Measurements from ENCODE around the gene PXDC1.

The PXDC1 gene

GRCh38 chr6:3753228-3753835 lies 1.8 kb upstream of the PXDC1 start:
- DNase-seq = no peak
- no peaks in the 10 kb centered on the region for H3K36me3 Mint-ChIP-seq (ENCODE audit: insufficient read depth)
- H3K4me3 Mint-ChIP-seq = peak overlapping the region; percentile 68 to 76
- ATAC-seq (replicated peaks) = no peak
- peaks cover 5 to 10% of the 10 kb centered on the region in 2 donors for H3K4me1 Mint-ChIP-seq (ENCODE audit: low read depth in 2 of 2)
- H3K9me3 Mint-ChIP-seq = no peaks in the 10 kb centered on the region
- H3K27ac Mint-ChIP-seq = no peak overlapping the region
- H3K27me3 Mint-ChIP-seq = peaks cover 29 to 34% of the 10 kb centered on the region in 2 donors

DNA sequence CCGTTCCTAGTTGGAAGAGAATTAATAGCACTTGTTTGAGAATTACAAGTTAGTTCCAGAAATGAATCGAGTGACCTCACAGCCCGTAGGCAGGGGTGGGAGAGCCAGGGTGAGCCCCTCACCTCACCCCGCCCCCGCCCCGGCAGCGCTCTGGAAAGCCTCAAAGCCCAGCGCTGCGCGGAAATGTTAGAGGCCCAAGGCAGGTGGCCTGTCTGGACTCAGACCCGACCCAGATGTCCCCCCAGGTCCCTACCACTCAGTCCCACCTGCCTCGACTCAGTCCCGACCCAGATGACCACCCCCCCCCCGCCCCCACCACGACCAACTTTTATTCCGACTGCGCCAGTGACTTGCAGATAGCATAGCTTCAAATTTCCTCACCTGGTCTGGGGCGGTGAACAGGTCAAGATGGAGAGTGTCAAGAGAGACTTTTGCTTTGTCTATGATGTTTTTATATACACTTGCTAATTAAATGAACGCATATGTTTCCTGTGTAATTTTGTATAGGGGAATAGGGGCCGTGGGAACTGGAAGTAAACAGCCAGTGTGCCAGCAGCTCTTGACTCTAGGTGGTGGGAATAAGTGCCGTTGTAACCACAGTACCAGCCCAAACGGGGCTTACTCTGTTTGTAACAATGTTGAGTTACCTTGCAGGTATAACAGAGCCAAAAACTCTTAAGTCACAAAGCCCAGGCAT lies 1.2 kb upstream of the PXDC1 start:
- H3K4me3 Mint-ChIP-seq = peak overlapping the region; percentile 68 to 76
- peaks cover 5 to 10% of the 10 kb centered on the region in 2 donors for H3K4me1 Mint-ChIP-seq (ENCODE audit: low read depth in 2 of 2)
- peaks cover 34 to 36% of the 10 kb centered on the region in 2 donors for H3K27me3 Mint-ChIP-seq
- H3K36me3 Mint-ChIP-seq (ENCODE audit: insufficient read depth) = no peaks in the 10 kb centered on the region
- DNase-seq (no peak), ATAC-seq (replicated peaks) (no peak)
- no peaks in the 10 kb centered on the region for H3K9me3 Mint-ChIP-seq
- no peak overlapping the region for H3K27ac Mint-ChIP-seq

- H3K36me3 Mint-ChIP-seq (ENCODE audit: insufficient read depth) = no peaks in the 10 kb centered on the region
- H3K9me3 Mint-ChIP-seq = no peaks in the 10 kb centered on the region
- no peak overlapping the region for H3K27ac Mint-ChIP-seq
- peak; percentile 82 for ATAC-seq (replicated peaks)
- peaks cover 34 to 38% of the 10 kb centered on the region in 2 donors for H3K27me3 Mint-ChIP-seq
- H3K4me1 Mint-ChIP-seq (ENCODE audit: low read depth in 2 of 2) = peaks cover 5 to 10% of the 10 kb centered on the region in 2 donors
- peak overlapping the region; percentile 68 to 76 for H3K4me3 Mint-ChIP-seq
- DNase-seq = peak; percentile 34 to 56 (median 51)
These were observed 417 bp upstream of the PXDC1 start for GRCh38 chr6:3751730-3752530.

GRCh38 chr6:3750317-3751076 lies 1.0 kb downstream of the PXDC1 start:
- Mint-ChIP-seq H3K36me3 (ENCODE audit: insufficient read depth) (no peaks in the 10 kb centered on the region), H3K27ac (peak overlapping the region in 1 of 2 donors; percentile 51), H3K4me1 (ENCODE audit: low read depth in 2 of 2) (peaks cover 5 to 10% of the 10 kb centered on the region in 2 donors), H3K27me3 (peaks cover 34 to 38% of the 10 kb centered on the region in 2 donors), H3K4me3 (peak overlapping the region; percentile 55 to 72), H3K9me3 (no peaks in the 10 kb centered on the region)
- peak; percentile 22 for ATAC-seq (replicated peaks)
- DNase-seq = no peak

DNA sequence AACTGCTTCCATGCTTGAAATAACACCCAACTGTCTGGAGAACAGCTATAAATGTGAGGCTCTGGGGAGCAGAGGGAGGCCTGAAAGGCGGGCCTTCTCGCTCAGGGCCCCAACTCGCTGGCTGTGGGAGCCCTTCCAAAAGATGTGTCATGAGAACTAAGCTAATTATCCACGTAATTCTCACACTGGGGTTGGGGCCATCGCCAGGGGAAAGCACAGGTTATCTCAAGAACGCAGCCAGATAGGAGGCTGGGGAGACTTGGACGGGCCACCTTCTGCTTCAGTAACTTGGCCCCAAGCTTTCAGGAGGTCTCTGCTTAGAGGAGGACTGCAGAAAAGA lies 1.6 kb downstream of the PXDC1 start:
- Mint-ChIP-seq H3K9me3 (no peaks in the 10 kb centered on the region), H3K27me3 (peaks cover 34 to 38% of the 10 kb centered on the region in 2 donors), H3K36me3 (ENCODE audit: insufficient read depth) (no peaks in the 10 kb centered on the region), H3K4me3 (peak overlapping the region; percentile 55 to 72), H3K27ac (peak overlapping the region in 1 of 2 donors; percentile 51), H3K4me1 (ENCODE audit: low read depth in 2 of 2) (peaks cover 5 to 10% of the 10 kb centered on the region in 2 donors)
- ATAC-seq (replicated peaks) (no peak), DNase-seq (no peak)

DNA sequence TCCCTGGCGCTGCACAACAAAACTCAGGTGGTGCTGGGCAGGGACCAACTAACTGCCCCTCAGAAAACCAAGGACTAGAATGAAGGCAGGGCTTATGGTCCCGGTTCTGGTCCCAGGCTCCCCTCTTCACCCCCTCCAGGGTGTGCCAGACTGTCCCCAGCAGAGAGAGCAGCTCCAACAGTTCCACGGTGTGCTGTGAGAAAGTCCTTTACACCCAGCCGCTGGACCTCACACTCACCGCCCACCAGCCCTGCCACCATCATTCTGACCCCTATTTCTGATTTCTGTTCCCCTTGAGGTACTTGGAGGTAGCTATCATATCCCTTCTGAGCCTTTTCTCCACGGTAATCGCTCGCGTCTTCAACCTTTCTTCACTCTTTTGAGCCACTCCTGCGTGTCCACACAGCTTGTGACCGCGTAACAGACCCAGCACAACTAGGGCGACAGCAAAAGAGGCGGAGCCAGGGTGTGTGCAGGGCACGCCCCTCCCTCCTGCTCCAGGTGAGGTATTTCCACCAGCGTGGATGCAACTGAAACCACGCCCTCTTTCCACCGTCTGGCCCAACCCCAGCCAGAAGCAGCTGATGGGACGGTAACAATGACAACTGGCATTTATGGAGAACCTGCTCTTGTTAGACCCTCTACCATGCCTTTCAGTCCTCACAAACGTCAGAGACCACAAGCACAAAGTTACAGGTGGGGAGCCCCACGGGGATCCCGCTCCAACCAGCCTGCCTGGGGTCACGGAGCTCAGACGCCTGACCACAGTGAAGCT lies 2.3 kb downstream of the PXDC1 start:
- ATAC-seq (replicated peaks) = no peak
- peak overlapping the region in 1 of 2 donors; percentile 72 for H3K4me3 Mint-ChIP-seq

DNA sequence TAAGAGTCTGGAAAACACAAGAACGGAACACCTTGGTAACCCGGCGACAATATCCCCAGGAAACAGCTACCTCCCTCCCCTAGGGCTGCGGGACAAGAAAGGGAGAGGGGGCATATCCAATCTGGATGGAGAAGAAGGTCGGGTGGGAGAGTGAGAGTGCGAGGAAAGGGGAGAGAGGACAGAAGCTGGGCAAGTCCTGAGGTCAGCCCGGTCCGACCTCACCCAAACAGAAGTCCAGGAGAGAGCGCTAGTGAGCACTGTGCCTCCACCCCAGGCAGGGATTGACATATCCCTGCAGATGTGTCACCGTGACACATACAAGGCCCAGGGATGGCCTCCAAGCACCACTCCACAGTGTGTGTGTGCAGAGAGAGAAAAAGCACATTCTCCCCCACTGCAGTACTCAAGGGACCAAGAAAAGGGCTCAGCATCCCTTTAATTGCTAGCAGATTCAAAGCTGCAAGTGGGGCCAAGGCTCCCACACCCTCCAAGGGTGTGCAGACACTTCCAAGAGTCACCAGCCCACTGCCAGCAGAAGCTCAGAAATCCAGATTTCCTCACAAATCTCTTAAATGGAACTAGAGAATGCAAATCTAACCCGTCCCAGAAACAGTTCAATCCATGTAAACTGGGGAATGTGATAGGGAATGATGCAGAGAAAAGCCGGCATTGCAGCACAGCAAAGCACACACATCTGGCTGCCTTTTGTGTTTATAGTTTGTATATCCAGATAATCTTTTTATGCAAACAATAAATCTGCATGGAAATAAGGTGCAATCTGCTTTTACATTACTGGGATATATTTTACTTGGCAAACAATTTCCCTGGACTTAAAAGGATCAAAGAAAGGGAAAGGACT lies 3.1 kb downstream of the PXDC1 start:
- Mint-ChIP-seq H3K9me3 (no peaks in the 10 kb centered on the region), H3K4me1 (ENCODE audit: low read depth in 2 of 2) (peaks cover 5 to 10% of the 10 kb centered on the region in 2 donors), H3K27ac (no peak overlapping the region), H3K4me3 (peak overlapping the region in 1 of 2 donors; percentile 2), H3K27me3 (peaks cover 25 to 29% of the 10 kb centered on the region in 2 donors), H3K36me3 (ENCODE audit: insufficient read depth) (no peaks in the 10 kb centered on the region)
- no peak for ATAC-seq (replicated peaks)
- no peak for DNase-seq

More for the DNA sequence above, 2.3 kb downstream of the PXDC1 start:
- H3K4me1 Mint-ChIP-seq (ENCODE audit: low read depth in 2 of 2) = peaks cover 5 to 10% of the 10 kb centered on the region in 2 donors
- DNase-seq = no peak
- H3K27ac Mint-ChIP-seq = peak overlapping the region in 1 of 2 donors; percentile 7
- peaks cover 33 to 37% of the 10 kb centered on the region in 2 donors for H3K27me3 Mint-ChIP-seq
- H3K36me3 Mint-ChIP-seq (ENCODE audit: insufficient read depth) = no peaks in the 10 kb centered on the region
- H3K9me3 Mint-ChIP-seq = no peaks in the 10 kb centered on the region

DNA sequence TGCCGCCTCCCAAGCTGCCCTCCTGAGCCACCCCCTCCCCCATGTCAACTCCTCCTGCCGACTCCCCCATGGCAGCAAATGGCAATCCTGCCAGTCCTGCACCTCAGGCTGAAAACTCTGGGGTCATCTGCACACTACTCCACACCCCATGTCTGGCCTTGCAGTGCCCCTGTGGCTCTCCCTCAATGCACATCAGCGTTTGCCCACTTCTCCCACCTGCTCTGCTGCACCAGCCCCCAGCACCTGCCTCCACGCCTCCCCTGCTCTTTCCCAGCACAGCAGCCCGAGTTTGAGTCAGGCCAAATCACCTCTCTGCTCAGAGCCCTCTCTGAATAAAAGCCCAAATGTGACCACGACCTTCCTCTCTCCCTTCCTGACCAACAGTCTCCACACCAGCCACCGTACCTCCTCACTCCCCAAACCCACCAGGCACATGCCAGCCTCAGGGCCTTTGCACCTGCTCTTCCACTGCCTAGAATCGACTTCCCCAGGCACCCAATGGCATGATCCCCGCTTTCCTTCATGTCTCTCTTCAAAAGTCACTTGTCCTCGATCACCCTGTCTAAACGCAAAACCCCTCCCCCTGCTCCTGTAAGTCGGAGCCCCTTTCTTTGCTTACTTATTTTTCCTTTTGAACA lies 4.3 kb downstream of the PXDC1 start:
- peaks cover 8 to 19% of the 10 kb centered on the region in 2 donors for H3K4me1 Mint-ChIP-seq (ENCODE audit: low read depth in 2 of 2)
- no peak overlapping the region for H3K27ac Mint-ChIP-seq
- peaks cover 15 to 18% of the 10 kb centered on the region in 2 donors for H3K27me3 Mint-ChIP-seq
- ATAC-seq (replicated peaks) (no peak), DNase-seq (no peak)
- no peaks in the 10 kb centered on the region for H3K36me3 Mint-ChIP-seq (ENCODE audit: insufficient read depth)
- H3K9me3 Mint-ChIP-seq = no peaks in the 10 kb centered on the region
- H3K4me3 Mint-ChIP-seq = no peak overlapping the region

- DNase-seq (no peak), ATAC-seq (replicated peaks) (no peak)
- Mint-ChIP-seq H3K27me3 (peaks cover 16 to 18% of the 10 kb centered on the region in 2 donors), H3K4me3 (no peak overlapping the region), H3K27ac (no peak overlapping the region), H3K9me3 (no peaks in the 10 kb centered on the region), H3K4me1 (ENCODE audit: low read depth in 2 of 2) (peaks cover 8 to 18% of the 10 kb centered on the region in 2 donors), H3K36me3 (ENCODE audit: insufficient read depth) (no peaks in the 10 kb centered on the region)
These were observed 4.8 kb downstream of the PXDC1 start for GRCh38 chr6:3746696-3747095.

DNA sequence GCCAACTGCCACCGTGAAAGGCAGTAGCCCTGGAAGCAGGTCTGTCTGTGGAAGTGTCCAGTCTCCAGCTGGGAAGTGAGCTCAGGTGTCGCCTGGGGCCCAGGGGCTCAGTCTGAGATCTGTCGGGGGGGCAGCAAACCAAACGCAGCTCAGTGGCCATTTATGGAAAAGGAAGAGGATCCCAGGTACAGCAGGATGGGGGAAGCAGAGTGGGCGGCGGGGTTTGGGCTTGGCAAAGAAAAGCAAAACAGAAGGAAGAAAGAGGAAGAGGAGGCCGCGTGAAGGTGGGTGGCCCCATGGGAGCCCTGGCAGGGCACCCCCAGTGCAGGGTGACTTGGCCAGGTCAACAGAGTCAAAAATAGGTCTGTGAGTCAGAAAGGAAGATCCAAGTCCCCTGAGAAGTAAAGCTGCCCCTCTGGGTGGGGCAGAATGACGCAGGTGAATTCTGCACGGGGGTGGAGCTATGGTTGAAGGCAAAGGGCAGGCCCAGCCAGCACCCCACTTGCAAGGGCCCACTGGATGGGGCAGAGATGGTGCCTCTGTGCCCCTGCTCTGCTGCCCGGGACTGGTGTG lies 5.3 kb downstream of the PXDC1 start:
- H3K36me3 Mint-ChIP-seq (ENCODE audit: insufficient read depth) = no peaks in the 10 kb centered on the region
- no peak for DNase-seq

DNA sequence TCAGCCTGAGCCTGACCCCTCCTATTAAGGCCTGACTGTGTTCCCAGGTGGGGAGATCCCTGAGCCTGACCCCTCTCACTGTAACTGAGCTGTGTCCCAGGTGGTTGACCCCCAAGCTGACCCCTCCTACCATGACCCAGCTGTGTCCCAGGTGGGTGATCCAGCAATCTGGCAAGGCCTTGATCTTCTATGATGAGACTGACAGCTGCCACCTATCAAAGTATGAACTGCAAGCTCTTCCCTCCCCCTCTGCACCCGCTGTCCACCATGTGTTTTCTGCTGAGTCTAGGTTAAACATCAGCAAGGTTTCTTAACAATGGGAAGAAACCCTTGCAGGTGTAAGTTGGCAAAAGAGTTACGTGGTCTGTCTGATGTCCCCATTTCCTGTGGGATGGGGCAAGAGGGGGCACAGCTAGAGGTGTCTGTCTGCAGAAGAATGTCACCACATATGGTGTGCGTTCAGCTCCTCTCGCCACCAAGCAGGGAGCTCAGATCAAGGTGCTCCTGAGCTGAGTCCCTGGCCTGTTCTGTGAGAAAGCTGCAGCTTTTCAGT lies 5.9 kb downstream of the PXDC1 start:
- Mint-ChIP-seq H3K36me3 (ENCODE audit: insufficient read depth) (no peaks in the 10 kb centered on the region), H3K9me3 (no peaks in the 10 kb centered on the region), H3K4me1 (ENCODE audit: low read depth in 2 of 2) (peaks cover 8 to 18% of the 10 kb centered on the region in 2 donors), H3K27ac (no peak overlapping the region), H3K27me3 (peaks cover 23 to 26% of the 10 kb centered on the region in 2 donors), H3K4me3 (no peak overlapping the region)
- ATAC-seq (replicated peaks) (no peak), DNase-seq (no peak)

More for the DNA sequence above, 5.3 kb downstream of the PXDC1 start:
- Mint-ChIP-seq H3K27ac (no peak overlapping the region), H3K4me3 (no peak overlapping the region), H3K9me3 (no peaks in the 10 kb centered on the region), H3K27me3 (peaks cover 18 to 21% of the 10 kb centered on the region in 2 donors), H3K4me1 (ENCODE audit: low read depth in 2 of 2) (peaks cover 8 to 18% of the 10 kb centered on the region in 2 donors)
- ATAC-seq (replicated peaks) = no peak

All from effector memory CD8-positive, alpha-beta T cell (primary cell).